Measurements from ENCODE around the gene SMIM13. TPM values are rescaled to one million over a fixed set of nuclear protein-coding genes. Genes with fewer than 3 reads are reported as not detected.

The SMIM13 gene
- total RNA-seq, 1 experiment from 2014 or later, result 28.1 TPM

Other genes starting within 250 kb of the SMIM13 start
- gene GCM2, start 211.8 kb upstream of the SMIM13 start, total RNA-seq (2022), result not detected in 2 replicates
- not detected in 2 replicates for gene SYCP2L, start 206.8 kb upstream of the SMIM13 start, total RNA-seq (2022)
- gene ELOVL2, start 49.5 kb upstream of the SMIM13 start, total RNA-seq (2022), result not detected in 2 replicates
- gene ERVFRD-1, start 17.9 kb downstream of the SMIM13 start, total RNA-seq (2022), result not detected in 2 replicates
- 2.2 and 4.4 TPM in 2 replicates for gene NEDD9, start 138.8 kb downstream of the SMIM13 start, total RNA-seq (2022)